ENCODE data around the gene DNPH1.
A peak's percentile ranks its signal among the peaks of the same experiment; 100 is the strongest.

- TF ChIP-seq CTCF (IDR thresholded peaks at IDR 0.05) = peak in 1 of 6 experiments; percentile 6
- TF ChIP-seq POLR2A (IDR thresholded peaks at IDR 0.05) = no peak
Measured at GRCh38 chr6:43203029-43203717, 26.1 kb downstream of the DNPH1 start.

Data from esophagus squamous epithelium (tissue), 4 donors.